Ovary (tissue), 9 donors: ENCODE measurements around the gene RFX8. TPM values are rescaled to one million over a fixed set of nuclear protein-coding genes. Genes with fewer than 3 reads are reported as not detected.

Experiments used
- DNase-seq, 5 donors: peaks; one replicate each; pipeline ENCODE4 v3.0.0-alpha.2; 2019 to 2020
- H3K27ac ChIP-seq, 2 donors: fragments of 200-600 bp; one replicate each; pipeline versions ENCODE4 v1.5.1 to v1.8.0; 2019 to 2022
- H3K27me3 ChIP-seq: fragments of 200-600 bp; one replicate; pipeline ENCODE4 v1.8.0; 2022
- H3K36me3 ChIP-seq: fragments of 200-600 bp; sonication (generic); one replicate; pipeline ENCODE4 v1.5.1; 2019
- H3K4me1 ChIP-seq: one replicate; pipeline ENCODE4 v1.8.1; 2013; ENCODE audit warnings: mild to moderate bottlenecking, moderate library complexity; ENCODE audit not compliant: insufficient read depth
- H3K4me3 ChIP-seq: fragments of 200-600 bp; sonication (generic); one replicate; pipeline ENCODE4 v1.5.1; 2017
- H3K9me3 ChIP-seq, 2 donors: fragments of 200-600 bp in 1 of 2; sonication (generic) in 1 of 2; one replicate each; pipeline versions ENCODE4 v1.5.1 to v1.8.1; 2013 to 2019; ENCODE audit warnings: mild to moderate bottlenecking in 1 of 2, moderate library complexity in 1 of 2
- EP300 ChIP-seq: sonication (generic); formaldehyde crosslinking; IDR thresholded peaks from one replicate; pipeline ENCODE4 v1.6.1; 2017; ENCODE audit warnings: antibody characterized with exemption
- POLR2A ChIP-seq: fragments of 450-650 bp; IDR thresholded peaks from one replicate; pipeline ENCODE4 v1.6.1; 2017; ENCODE audit warnings: antibody characterized with exemption, mild to moderate bottlenecking, moderate library complexity
- WGBS, 3 donors: extraction: QIAGEN DNeasy Blood & Tissue Kit in 1 of 3; methylation state at CpG; one replicate each; pipeline versions ENCODE4 v1.1.5 to v1.1.7; 2013 to 2017; 5-methylcytosine and 5-hydroxymethylcytosine counted together
- intact Hi-C, 4 donors: fragments of 100-400 bp; cut with DNase I; formaldehyde crosslinking; loops; one replicate each; pipeline versions ENCODE4 v1.11.0 to v1.15.1; 2022 to 2023
- polyA plus RNA-seq, 2 donors: library from polyadenylated mRNA; stranded (reverse); fragments of 200-250 nt in 1 of 2; fragments of 350-450 nt in 1 of 2; fragmentation: Illumina TruSeq in 1 of 2; extraction: RNeasy Lipid Tissue Mini Kit (QIAGEN cat#74804) in 1 of 2; gene quantifications; one replicate each; pipeline ENCODE4 v1.2.3, GENCODE V29; 2013 to 2014
- total RNA-seq, 7 donors: library from RNA; depleted of rRNA in 2 of 7; stranded (reverse); fragments of >200 nt in 2 of 7; fragmentation: NEBNext Ultra II Directional in 3 of 7; extraction: Animal tissue kit (Norgen Biotek cat#: 25700) in 3 of 7; gene quantifications; one replicate each; pipeline versions ENCODE4 v1.1.0 to v1.2.4, GENCODE V29; 2016 to 2023
- TF ChIP-seq, protein P1 (sequence below), 3 donors: fragments of 450-650 bp in 2 of 3; fragments of 200-600 bp in 1 of 3; IDR thresholded peaks; one replicate each; pipeline versions ENCODE4 v1.5.1 to v1.8.0; 2016 to 2022; ENCODE audit warnings: antibody characterized with exemption in 3 of 3, mild to moderate bottlenecking in 1 of 3
- donor health status: DM: no; HTN: no; CAD: no; lungs with moderate emphysema.
- donor health status: DM: no; HTN: no; CAD: no.
- donor health status: Bipolar disorder and iron deficiency.
- donor health status: DM: yes; HTN: yes; CAD: no.
- donor health status: DM: no; HTN: no; CAD: no.
- donor health status: DM: yes; HTN: yes; CAD: no.

RFX8 gene
- total and polyA plus RNA-seq, 9 donors = 0.05 to 1.7 (median 0.38) TPM

GRCh38 chr2:101401326-101401665, 73.6 kb downstream of the RFX8 start:
- Histone ChIP-seq H3K36me3 (no peaks in the 10 kb centered on the region), H3K4me3 (no peak overlapping the region), H3K27me3 (no peaks in the 10 kb centered on the region), H3K4me1 (no peaks in the 10 kb centered on the region), H3K9me3 (no peaks in the 10 kb centered on the region), H3K27ac (no peak overlapping the region)
- intact Hi-C loops = no loop called here
- no peak for DNase-seq
- no peak for TF ChIP-seq EP300
- no peak for TF ChIP-seq POLR2A
- TF ChIP-seq, protein P1, sequence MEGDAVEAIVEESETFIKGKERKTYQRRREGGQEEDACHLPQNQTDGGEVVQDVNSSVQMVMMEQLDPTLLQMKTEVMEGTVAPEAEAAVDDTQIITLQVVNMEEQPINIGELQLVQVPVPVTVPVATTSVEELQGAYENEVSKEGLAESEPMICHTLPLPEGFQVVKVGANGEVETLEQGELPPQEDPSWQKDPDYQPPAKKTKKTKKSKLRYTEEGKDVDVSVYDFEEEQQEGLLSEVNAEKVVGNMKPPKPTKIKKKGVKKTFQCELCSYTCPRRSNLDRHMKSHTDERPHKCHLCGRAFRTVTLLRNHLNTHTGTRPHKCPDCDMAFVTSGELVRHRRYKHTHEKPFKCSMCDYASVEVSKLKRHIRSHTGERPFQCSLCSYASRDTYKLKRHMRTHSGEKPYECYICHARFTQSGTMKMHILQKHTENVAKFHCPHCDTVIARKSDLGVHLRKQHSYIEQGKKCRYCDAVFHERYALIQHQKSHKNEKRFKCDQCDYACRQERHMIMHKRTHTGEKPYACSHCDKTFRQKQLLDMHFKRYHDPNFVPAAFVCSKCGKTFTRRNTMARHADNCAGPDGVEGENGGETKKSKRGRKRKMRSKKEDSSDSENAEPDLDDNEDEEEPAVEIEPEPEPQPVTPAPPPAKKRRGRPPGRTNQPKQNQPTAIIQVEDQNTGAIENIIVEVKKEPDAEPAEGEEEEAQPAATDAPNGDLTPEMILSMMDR (IDR thresholded peaks at IDR 0.05) = no peak
- WGBS, 3 donors = 78 to 89% (median 83%) methylated on average over 8 of the region's 8 CpGs

- Histone ChIP-seq H3K36me3 (no peaks in the 10 kb centered on the region), H3K4me3 (no peak overlapping the region), H3K4me1 (no peaks in the 10 kb centered on the region), H3K9me3 (no peaks in the 10 kb centered on the region), H3K27me3 (no peaks in the 10 kb centered on the region), H3K27ac (no peak overlapping the region)
- intact Hi-C loops = no loop called here
- no peak for DNase-seq
- TF ChIP-seq EP300 (no peak), POLR2A (no peak)
- TF ChIP-seq, protein P1 (IDR thresholded peaks at IDR 0.05) = no peak
- WGBS, 3 donors = 53 to 67% (median 64%) methylated on average over 18 of the region's 18 CpGs
These were observed 74.2 kb downstream of the RFX8 start for GRCh38 chr2:101400506-101401325.

GRCh38 chr2:101400048-101400447, 74.9 kb downstream of the RFX8 start:
- H3K36me3 ChIP-seq = no peaks in the 10 kb centered on the region
- no peak overlapping the region for H3K4me3 ChIP-seq
- no peaks in the 10 kb centered on the region for H3K27me3 ChIP-seq
- no peak overlapping the region for H3K27ac ChIP-seq
- TF ChIP-seq, protein P1 (IDR thresholded peaks at IDR 0.05) = no peak
- TF ChIP-seq EP300 (no peak), POLR2A (no peak)
- H3K4me1 ChIP-seq = no peaks in the 10 kb centered on the region
- no peaks in the 10 kb centered on the region for H3K9me3 ChIP-seq
- no peak for DNase-seq
- intact Hi-C loops = no loop called here
- 79 to 85% (median 84%) methylated on average over 8 of the region's 8 CpGs for WGBS, 3 donors

- TF ChIP-seq EP300 = no peak
- TF ChIP-seq, protein P1 (IDR thresholded peaks at IDR 0.05) = no peak
- TF ChIP-seq POLR2A = no peak
- 78 to 86% (median 83%) methylated on average over 11 of the region's 11 CpGs for WGBS, 3 donors
- Histone ChIP-seq H3K36me3 (no peaks in the 10 kb centered on the region), H3K9me3 (no peaks in the 10 kb centered on the region), H3K4me1 (no peaks in the 10 kb centered on the region), H3K27me3 (no peaks in the 10 kb centered on the region), H3K4me3 (no peak overlapping the region), H3K27ac (no peak overlapping the region)
- intact Hi-C loops = no loop called here
- DNase-seq = no peak
These were observed 75.7 kb downstream of the RFX8 start for GRCh38 chr2:101399021-101399799.
